Measurements from ENCODE around the gene RASL12.

RASL12 gene

GRCh38 chr15:65092911-65093792, 25.4 kb upstream of the RASL12 start:
- TF ChIP-seq POLR2A (IDR thresholded peaks at IDR 0.05; ENCODE audit: extremely low read depth, insufficient read length) (no peak), CTCF (IDR thresholded peaks at IDR 0.05; ENCODE audit: low read depth, low read length) (no peak), MYC (IDR thresholded peaks at IDR 0.05; ENCODE audit: low read depth, low read length) (no peak), MAX (IDR thresholded peaks at IDR 0.05; ENCODE audit: low read depth, low read length) (no peak)
- no peak overlapping the region for H3K4me3 ChIP-seq (ENCODE audit: low read depth, low read length)
- DNase-seq (ENCODE audit: low read depth) = no peak

- H3K4me3 ChIP-seq (ENCODE audit: low read depth, low read length) = no peak overlapping the region
- TF ChIP-seq CTCF (IDR thresholded peaks at IDR 0.05; ENCODE audit: low read depth, low read length) = no peak
- no peak for TF ChIP-seq MYC (IDR thresholded peaks at IDR 0.05; ENCODE audit: low read depth, low read length)
- TF ChIP-seq MAX (IDR thresholded peaks at IDR 0.05; ENCODE audit: low read depth, low read length) = no peak
- no peak for TF ChIP-seq POLR2A (IDR thresholded peaks at IDR 0.05; ENCODE audit: extremely low read depth, insufficient read length)
- no peak for DNase-seq (ENCODE audit: low read depth)
Observed at GRCh38 chr15:65091946-65092770, 24.4 kb upstream of the RASL12 start.

GRCh38 chr15:65089206-65089824, 21.5 kb upstream of the RASL12 start:
- no peak for DNase-seq (ENCODE audit: low read depth)
- H3K4me3 ChIP-seq (ENCODE audit: low read depth, low read length) = no peak overlapping the region
- TF ChIP-seq MYC (IDR thresholded peaks at IDR 0.05; ENCODE audit: low read depth, low read length) (no peak), MAX (IDR thresholded peaks at IDR 0.05; ENCODE audit: low read depth, low read length) (no peak), POLR2A (IDR thresholded peaks at IDR 0.05; ENCODE audit: extremely low read depth, insufficient read length) (no peak), CTCF (IDR thresholded peaks at IDR 0.05; ENCODE audit: low read depth, low read length) (no peak)

GRCh38 chr15:65088643-65089021, 20.8 kb upstream of the RASL12 start:
- TF ChIP-seq MAX (IDR thresholded peaks at IDR 0.05; ENCODE audit: low read depth, low read length) (no peak), POLR2A (IDR thresholded peaks at IDR 0.05; ENCODE audit: extremely low read depth, insufficient read length) (no peak), MYC (IDR thresholded peaks at IDR 0.05; ENCODE audit: low read depth, low read length) (no peak)
- DNase-seq (ENCODE audit: low read depth) = no peak
- no peak overlapping the region for H3K4me3 ChIP-seq (ENCODE audit: low read depth, low read length)

GRCh38 chr15:65087873-65088642, 20.3 kb upstream of the RASL12 start:
- TF ChIP-seq MYC (IDR thresholded peaks at IDR 0.05; ENCODE audit: low read depth, low read length) = no peak
- no peak for TF ChIP-seq CTCF (IDR thresholded peaks at IDR 0.05; ENCODE audit: low read depth, low read length)
- TF ChIP-seq MAX (IDR thresholded peaks at IDR 0.05; ENCODE audit: low read depth, low read length) = no peak
- no peak for TF ChIP-seq POLR2A (IDR thresholded peaks at IDR 0.05; ENCODE audit: extremely low read depth, insufficient read length)
- no peak overlapping the region for H3K4me3 ChIP-seq (ENCODE audit: low read depth, low read length)
- DNase-seq (ENCODE audit: low read depth) = no peak

Measured in NB4 (cell line).